HFFc6 (cell line): ENCODE results near the gene ANKRD35. TPM values are rescaled to one million over a fixed set of nuclear protein-coding genes. Genes with fewer than 3 reads are reported as not detected.

Experiments used
- DNase-seq: peaks from one replicate; pipeline ENCODE4 v3.0.0-alpha.2; 2018
- H3K27ac Mint-ChIP-seq: 2 replicates; pipeline ENCODE4 v1.8.0; 2020; ENCODE audit warnings: mild to moderate bottlenecking, mixed read lengths
- H3K27me3 Mint-ChIP-seq: 2 replicates; pipeline ENCODE4 v1.8.0; 2021; ENCODE audit warnings: mild to moderate bottlenecking, moderate library complexity, mixed read lengths; ENCODE audit not compliant: insufficient read depth
- H3K36me3 Mint-ChIP-seq: 2 replicates; pipeline ENCODE4 v1.8.0; 2021; ENCODE audit warnings: low read depth, mixed read lengths
- H3K4me1 Mint-ChIP-seq: 2 replicates; pipeline ENCODE4 v1.8.0; 2020; ENCODE audit warnings: low read depth, mixed read lengths
- H3K4me3 Mint-ChIP-seq: 2 replicates; pipeline ENCODE4 v1.8.0; 2020; ENCODE audit warnings: mild to moderate bottlenecking, moderate library complexity, mixed read lengths
- H3K9me3 Mint-ChIP-seq: 2 replicates; pipeline ENCODE4 v1.8.0; 2020; ENCODE audit warnings: mild to moderate bottlenecking, mixed read lengths
- CTCF ChIP-seq: fragments of 200-600 bp; sonication (generic); IDR thresholded peaks from 2 replicates; pipeline ENCODE4 v1.5.0; 2021; ENCODE audit warnings: antibody characterized with exemption, mild to moderate bottlenecking
- total RNA-seq, 6 experiments: library from RNA; stranded (reverse); fragmentation: NEBNext Ultra II Directional; extraction: Animal tissue kit (Norgen Biotek cat#: 25700); gene quantifications; 2 replicates in 1 of 6; 3 replicates in 5 of 6; pipeline ENCODE4 v1.2.3, GENCODE V29; 2021

Gene ANKRD35
- total RNA-seq, 6 experiments from 2014 or later: 0.75 to 2.0 (median 1.1) TPM

GRCh38 chr1:145858901-145859490 lies 26.7 kb downstream of the ANKRD35 start, which contains the start of gene PIAS3:
TSS of gene PIAS3 (minus strand) at chr1:145859081. CDS start at chr1:145858990, 91 bp downstream.
- Mint-ChIP-seq H3K36me3 (peaks cover 14% of the 10 kb centered on the region; the same call in 1 of the 2 replicates), H3K9me3 (no peaks in the 10 kb centered on the region), H3K4me1 (peaks cover 18% of the 10 kb centered on the region), H3K27ac (peak within 1 kb of the TSS; percentile 91), H3K27me3 (peaks cover 9% of the 10 kb centered on the region), H3K4me3 (peak within 1 kb of the TSS; percentile 98)
- no peak for TF ChIP-seq CTCF
- peak; percentile 91 for DNase-seq

GRCh38 chr1:145858238-145858900 lies 27.3 kb downstream of the ANKRD35 start:
- Mint-ChIP-seq H3K9me3 (no peaks in the 10 kb centered on the region), H3K36me3 (peaks cover 14% of the 10 kb centered on the region; the same call in 1 of the 2 replicates), H3K4me3 (peak overlapping the region; percentile 98), H3K27ac (peak overlapping the region; percentile 18), H3K4me1 (peaks cover 18% of the 10 kb centered on the region), H3K27me3 (peaks cover 4% of the 10 kb centered on the region)
- DNase-seq: no peak
- TF ChIP-seq CTCF: no peak

GRCh38 chr1:145857170-145857569 lies 28.5 kb downstream of the ANKRD35 start:
- H3K27ac Mint-ChIP-seq: no peak overlapping the region
- peaks cover 1% of the 10 kb centered on the region for H3K27me3 Mint-ChIP-seq
- H3K9me3 Mint-ChIP-seq: no peaks in the 10 kb centered on the region
- peaks cover 18% of the 10 kb centered on the region for H3K4me1 Mint-ChIP-seq
- no peak for DNase-seq
- peak overlapping the region; percentile 13; the same call in 1 of the 2 replicates for H3K4me3 Mint-ChIP-seq
- TF ChIP-seq CTCF: no peak
- peaks cover 19% of the 10 kb centered on the region; the same call in 1 of the 2 replicates for H3K36me3 Mint-ChIP-seq

- no peak overlapping the region for H3K4me3 Mint-ChIP-seq
These were observed 30.2 kb downstream of the ANKRD35 start for GRCh38 chr1:145855426-145855948.

More at GRCh38 chr1:145855426-145855948, 30.2 kb downstream of the ANKRD35 start:
- Mint-ChIP-seq H3K27me3 (peaks cover 1% of the 10 kb centered on the region), H3K36me3 (peaks cover 26% of the 10 kb centered on the region), H3K27ac (0 out of 2 replicates have a peak overlapping the region, but pooled peaks have one; percentile 25), H3K4me1 (peaks cover 24% of the 10 kb centered on the region), H3K9me3 (no peaks in the 10 kb centered on the region)
- TF ChIP-seq CTCF: no peak
- DNase-seq: no peak
